ENCODE results near the gene SEM1.
"Not testable (repeated sequence)": the region's sequence is repeated elsewhere in the genome, so short reads cannot be mapped to it uniquely, and the experiment has no call there.

The SEM1 gene

GRCh38 chr7:96643436-96643835, 66.2 kb downstream of the SEM1 start:
- H3K27me3 ChIP-seq (ENCODE audit: control insufficient read depth in 1 of 2, insufficient read depth in 2 of 2, low read length in 2 of 2); H3K27ac ChIP-seq (ENCODE audit: low read length); H3K9ac ChIP-seq (ENCODE audit: low read length in 2 of 2); H3K4me1 ChIP-seq (ENCODE audit: control insufficient read depth, insufficient read depth, low read length); H3K36me3 ChIP-seq (ENCODE audit: control insufficient read depth in 2 of 2, insufficient read depth in 2 of 2, low read length in 2 of 2); H3K4me3 ChIP-seq (ENCODE audit: low read length in 2 of 2); H3K9me3 ChIP-seq (ENCODE audit: control insufficient read depth in 2 of 2, low read length in 2 of 2): not testable (repeated sequence)

- no peaks in the 10 kb centered on the region for H3K4me1 ChIP-seq (ENCODE audit: control insufficient read depth, insufficient read depth, low read length)
- no peaks in the 10 kb centered on the region for H3K9me3 ChIP-seq (ENCODE audit: control insufficient read depth in 2 of 2, low read length in 2 of 2)
- no peaks in the 10 kb centered on the region for H3K36me3 ChIP-seq (ENCODE audit: control insufficient read depth in 2 of 2, insufficient read depth in 2 of 2, low read length in 2 of 2)
- no peak overlapping the region for H3K27ac ChIP-seq (ENCODE audit: low read length)
- no peak overlapping the region for H3K9ac ChIP-seq (ENCODE audit: low read length in 2 of 2)
- H3K4me3 ChIP-seq (ENCODE audit: low read length in 2 of 2): no peak overlapping the region
- no peaks in the 10 kb centered on the region for H3K27me3 ChIP-seq (ENCODE audit: control insufficient read depth in 1 of 2, insufficient read depth in 2 of 2, low read length in 2 of 2)
Observed at GRCh38 chr7:96640054-96640453, 69.6 kb downstream of the SEM1 start.

Measured in stomach smooth muscle (tissue), 2 donors.